Measurements from ENCODE around the gene CORO2B. TPM values are rescaled to one million over a fixed set of nuclear protein-coding genes. Genes with fewer than 3 reads are reported as not detected.

Gene CORO2B
- total and polyA plus RNA-seq, 2 of the 4 experiments (the other 2 are of a cell fraction) = 9.3 to 39.3 TPM

- Histone ChIP-seq H2BK5ac (ENCODE audit: low read depth, low read length, poor library complexity, severe bottlenecking) (no peak overlapping the region), H2BK20ac (ENCODE audit: low read depth, low read length) (no peak overlapping the region), H4K91ac (ENCODE audit: insufficient read depth, low read depth, low read length) (no peak overlapping the region), H3K36me3 (ENCODE audit: control insufficient read depth, insufficient read depth, low read length) (no peaks in the 10 kb centered on the region), H3K4me2 (ENCODE audit: low read depth, low read length) (no peak overlapping the region), H4K8ac (ENCODE audit: low read depth in 2 of 2, low read length in 2 of 2) (no peak overlapping the region), H3K4me1 (ENCODE audit: control insufficient read depth, insufficient read depth, low read length) (peaks cover 7% of the 10 kb centered on the region), H3K18ac (ENCODE audit: low read depth, low read length) (no peak overlapping the region), H2BK120ac (ENCODE audit: low read depth, low read length) (no peak overlapping the region), H3K27ac (ENCODE audit: insufficient read depth, low read length) (no peak overlapping the region), H3K4me3 (ENCODE audit: insufficient read depth, low read depth, low read length) (no peak overlapping the region), H3K9ac (ENCODE audit: low read depth, low read length) (no peak overlapping the region), H3K9me3 (ENCODE audit: control insufficient read depth, insufficient read depth, low read length) (no peaks in the 10 kb centered on the region), H3K4ac (ENCODE audit: low read depth, low read length) (no peak overlapping the region), H3K56ac (ENCODE audit: extremely low read depth, insufficient read depth, low read length) (no peak overlapping the region), H2AFZ (replicated peaks; ENCODE audit: low read length, poor library complexity) (no peak overlapping the region), H4K20me1 (ENCODE audit: insufficient read depth, low read length) (no peaks in the 10 kb centered on the region), H2AK9ac (replicated peaks; ENCODE audit: low read depth, low read length, poor library complexity) (no peak overlapping the region), H2AK5ac (ENCODE audit: low read depth, low read length) (no peak overlapping the region), H3K79me1 (ENCODE audit: low read depth in 1 of 2, low read length in 2 of 2) (peaks cover 10 to 30% of the 10 kb centered on the region in 2 experiments; a peak in 3 of 4 replicates), H3K9me1 (ENCODE audit: insufficient read depth, low read length) (peaks cover 6% of the 10 kb centered on the region), H2BK15ac (ENCODE audit: low read depth, low read length) (no peak overlapping the region), H3K23ac (ENCODE audit: low read depth, low read length) (peak overlapping the region; percentile 32; the same call in 1 of the 2 replicates), H3K27me3 (ENCODE audit: control insufficient read depth, insufficient read depth, low read length) (peaks cover 19% of the 10 kb centered on the region), H4K5ac (ENCODE audit: low read depth, low read length) (no peak overlapping the region), H3K14ac (replicated peaks; ENCODE audit: low read depth, low read length) (no peak overlapping the region)
- ChIA-PET CTCF (no interaction called here), POLR2A (ENCODE audit: unreplicated experiment) (no interaction called here)
- DNase-seq (no peak), ATAC-seq (ENCODE audit: low read depth) (no peak)
- intact Hi-C loops (cut with micrococcal nuclease) (no loop called here), in situ Hi-C loops (cut with MboI; ENCODE audit: low sequenced_read_pairs) (no loop called here), dilution Hi-C loops (cut with HindIII; ENCODE audit: low sequenced_read_pairs, unreplicated experiment) (no loop called here)
- TF ChIP-seq FOS (IDR thresholded peaks at IDR 0.05; ENCODE audit: low read depth, low read length) (no peak), MAZ (IDR thresholded peaks at IDR 0.05; ENCODE audit: borderline replicate concordance, low read depth, low read length) (no peak), USF2 (IDR thresholded peaks at IDR 0.05; ENCODE audit: low read depth, low read length) (no peak), MXI1 (IDR thresholded peaks at IDR 0.05; ENCODE audit: borderline replicate concordance, low read depth, low read length) (no peak), CTCF (conservative IDR thresholded peaks at IDR 0.05; ENCODE audit: low read depth, low read length) (no peak), ELK1 (IDR thresholded peaks at IDR 0.05; ENCODE audit: borderline replicate concordance, low read depth, low read length) (no peak), MAFK (IDR thresholded peaks at IDR 0.05; ENCODE audit: low read depth, low read length) (no peak), CHD1 (IDR thresholded peaks at IDR 0.05; ENCODE audit: low read depth, low read length) (no peak), RCOR1 (IDR thresholded peaks at IDR 0.05; ENCODE audit: insufficient replicate concordance, low read length) (no peak), BHLHE40 (IDR thresholded peaks at IDR 0.05; ENCODE audit: low read depth, low read length) (no peak), RFX5 (IDR thresholded peaks at IDR 0.05; ENCODE audit: low read depth, low read length) (no peak), SMC3 (IDR thresholded peaks at IDR 0.05; ENCODE audit: low read depth, low read length) (no peak), CEBPB (IDR thresholded peaks at IDR 0.05; ENCODE audit: low read depth, low read length) (no peak), RAD21 (IDR thresholded peaks at IDR 0.05; ENCODE audit: low read length) (no peak), NFE2L2 (IDR thresholded peaks at IDR 0.05; ENCODE audit: low read depth, low read length) (no peak), POLR2A (IDR thresholded peaks at IDR 0.05; ENCODE audit: low read depth, low read length) (no peak)
- 100% methylated on average over 1 of the region's 5 CpGs; no CpG with 5 or more reads in 1 of the 2 experiments for WGBS, 2 experiments (ENCODE audit: extremely low coverage in 2 of 2, insufficient read length in 1 of 2)
- no TSS peak for BruUV-seq (replicated peaks)
Observed at GRCh38 chr15:68576235-68576892, 2.4 kb upstream of the CORO2B start.
